T47D (cell line): ENCODE data around the gene BMPR1B.
"Not testable (repeated sequence)": the region's sequence is repeated elsewhere in the genome, so short reads cannot be mapped to it uniquely, and the experiment has no call there.

ENCODE experiments used
- DNase-seq, 2 experiments: peaks; one replicate each; pipeline versions ENCODE4 v3.0.0 to v3.0.0-alpha.2; 2011 to 2012; ENCODE audit warnings: low read depth in 1 of 2, low spot score in 1 of 2
- JUND ChIP-seq: IDR thresholded peaks from 2 replicates; pipeline ENCODE4 v1.6.1; 2012; ENCODE audit warnings: low read depth
- in situ Hi-C: cut with HindIII; loops from 2 replicates; pipeline ENCODE4 v1.10.0; 2016; ENCODE audit warnings: low sequenced_read_pairs, low pct_unique_long_range_greater_than_20kb

BMPR1B gene

DNA sequence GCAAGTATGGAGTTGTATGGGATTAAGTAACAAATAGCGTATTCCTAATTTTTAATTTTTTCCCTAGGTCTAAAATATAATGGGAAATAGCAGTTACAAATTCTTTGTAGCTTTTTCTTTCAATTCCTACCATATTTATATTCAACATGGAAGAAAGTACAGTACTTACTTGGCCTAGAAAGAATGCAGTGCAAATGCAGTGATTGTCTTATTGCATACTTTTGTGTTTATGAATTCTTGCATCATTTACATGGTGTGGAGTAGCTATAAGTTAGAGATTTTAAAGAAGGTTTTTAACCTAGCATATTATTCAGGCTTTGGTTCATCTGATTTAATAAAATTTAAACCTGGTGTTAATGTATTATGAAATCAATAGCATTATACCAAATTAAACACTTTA, 263.3 kb downstream of the BMPR1B start:
- in situ Hi-C loops: no loop called here
- no peak for TF ChIP-seq JUND

DNA sequence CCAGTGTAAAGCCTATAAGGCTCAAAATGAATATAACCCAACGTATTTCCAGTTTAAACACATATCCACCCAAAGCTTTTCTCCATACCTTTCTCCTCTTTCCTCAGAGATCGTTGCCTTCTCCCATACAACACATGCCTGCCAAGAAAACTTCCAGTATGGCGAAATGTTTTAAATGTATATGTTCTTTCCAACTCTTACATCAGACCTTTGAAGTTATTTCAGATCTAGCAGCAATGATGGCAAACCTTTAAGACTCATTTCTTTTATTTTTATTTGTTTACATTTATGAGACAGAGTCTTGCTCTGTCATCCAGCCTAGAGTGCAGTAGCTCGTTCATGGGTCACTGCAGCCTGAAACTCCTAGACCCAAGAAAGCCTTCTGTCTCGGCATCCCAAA, 265.4 kb downstream of the BMPR1B start:
- no peak for DNase-seq
- in situ Hi-C loops: no loop called here
- no peak for TF ChIP-seq JUND

More for the DNA sequence above, 263.3 kb downstream of the BMPR1B start:
- DNase-seq: no peak

DNA sequence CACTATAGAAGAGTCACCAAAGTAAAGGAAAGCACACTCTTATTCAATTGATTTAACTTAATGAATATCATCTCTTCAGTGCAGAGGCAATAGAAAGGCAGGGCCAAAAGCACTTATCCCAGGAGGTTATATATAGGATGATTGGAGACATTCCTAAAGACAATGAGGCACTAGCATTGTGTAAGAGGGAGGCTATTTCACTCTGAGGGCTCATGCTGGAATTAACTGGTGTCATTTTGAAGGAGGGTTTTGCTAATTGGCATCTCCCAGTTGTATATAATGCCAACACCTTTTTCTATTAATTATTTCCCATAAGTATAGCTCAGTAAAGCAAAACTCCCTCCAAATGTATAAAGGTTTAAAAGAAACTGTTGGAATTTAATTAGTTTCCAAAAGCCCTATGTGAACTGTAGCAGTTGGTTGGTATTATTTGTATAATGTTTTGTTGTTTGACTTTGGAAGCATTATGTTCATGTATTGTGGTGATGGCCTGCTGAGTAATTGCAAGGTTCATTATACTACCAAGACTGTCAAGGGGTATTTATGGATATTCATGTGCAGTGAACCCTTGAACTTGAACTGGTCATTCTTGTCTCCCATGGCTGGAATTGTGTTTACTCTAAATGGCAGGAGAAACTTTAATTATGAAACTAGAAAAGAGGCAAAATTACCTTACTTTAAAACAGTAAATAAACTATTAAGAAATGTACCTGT, 270.3 kb downstream of the BMPR1B start:
- in situ Hi-C loops: no loop called here
- no peak for TF ChIP-seq JUND
- DNase-seq: no peak

DNA sequence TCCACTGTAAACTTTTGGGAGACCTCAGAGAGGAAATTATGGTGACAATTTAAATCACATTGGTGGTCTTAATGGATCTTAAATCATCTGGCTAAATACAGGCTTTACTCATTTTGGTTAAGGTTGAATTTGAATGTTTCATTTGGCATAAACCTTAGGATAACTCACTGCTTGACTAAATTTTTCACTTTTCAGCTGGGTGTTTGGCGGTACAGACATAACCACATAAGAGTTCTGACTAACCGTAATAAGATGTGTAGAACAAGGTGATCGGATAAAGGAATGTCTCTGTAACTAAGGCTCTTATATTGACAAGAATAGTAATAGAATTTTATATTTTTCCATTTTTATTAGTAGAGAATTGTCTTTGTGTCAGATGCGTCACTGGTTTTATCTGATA, 281.0 kb downstream of the BMPR1B start:
- in situ Hi-C loops: no loop called here
- no peak for DNase-seq
- TF ChIP-seq JUND: no peak

DNA sequence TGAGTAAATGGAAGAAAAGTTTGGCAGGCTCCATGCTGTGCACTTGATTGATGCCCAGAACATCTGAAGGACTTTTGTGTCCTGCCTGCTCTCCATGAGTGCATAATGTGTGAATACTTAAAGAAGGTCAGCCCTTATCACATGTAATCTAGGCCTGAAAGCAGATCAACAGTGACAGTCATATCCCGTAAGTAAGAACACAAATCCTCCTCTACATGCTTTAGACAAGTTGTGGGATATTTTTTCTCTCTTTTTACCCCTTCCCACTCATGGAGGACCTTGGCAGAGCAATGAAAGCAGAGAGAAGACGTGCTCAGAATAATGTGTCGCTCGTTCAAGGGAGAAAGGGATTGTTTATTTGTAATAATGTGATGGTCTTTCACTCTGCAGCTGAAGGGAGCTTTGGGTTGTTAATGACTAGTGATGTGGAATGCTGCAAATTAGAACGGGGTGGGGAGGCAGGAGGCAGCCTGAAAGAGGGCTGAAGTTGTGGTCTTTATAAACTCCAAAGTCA, 286.6 kb downstream of the BMPR1B start:
- in situ Hi-C loops: no loop called here
- TF ChIP-seq JUND: no peak
- no peak for DNase-seq

DNA sequence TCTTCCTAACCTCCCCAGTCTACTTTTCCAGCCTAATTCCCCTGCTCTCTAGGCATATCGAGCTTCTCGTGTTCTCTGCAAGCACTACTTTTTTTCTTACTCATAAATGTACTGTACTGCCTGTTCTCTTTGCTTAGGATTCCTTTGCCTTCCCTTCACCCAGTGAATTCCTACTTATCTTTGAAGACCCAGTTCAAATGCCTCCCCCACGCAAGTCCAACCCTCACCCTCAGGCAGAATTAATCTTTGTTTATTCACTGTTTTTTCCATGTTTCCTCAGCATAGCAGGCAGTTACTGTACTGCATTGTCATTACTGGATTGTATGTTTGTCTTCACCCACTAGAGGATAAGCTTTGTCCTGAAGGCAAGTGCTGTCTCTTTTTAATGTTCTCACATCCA, 287.7 kb downstream of the BMPR1B start:
- DNase-seq: peak in 1 of 2 experiments; percentile 68
- TF ChIP-seq JUND: 0 out of 2 replicates have a peak, but pooled peaks have one; percentile 25
- in situ Hi-C loops: no loop called here

DNA sequence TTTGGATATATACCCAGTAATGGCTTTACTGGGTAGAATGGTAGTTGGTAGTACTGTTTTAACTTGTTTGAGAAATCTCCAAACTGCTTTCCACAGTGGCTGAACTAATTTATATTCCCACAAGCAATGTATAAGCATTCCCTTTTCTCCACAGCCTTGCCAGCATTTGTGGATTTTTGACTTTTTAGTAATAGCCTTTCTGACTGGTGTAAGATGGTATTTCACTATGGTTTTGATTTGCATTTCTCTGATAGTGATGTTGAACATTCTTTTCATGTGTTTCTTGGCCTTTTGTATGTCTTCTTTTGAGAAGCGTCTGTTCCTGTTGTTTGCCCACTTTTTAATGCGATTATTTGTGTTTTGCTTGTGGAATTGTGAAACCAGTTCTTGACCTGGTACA, 290.5 kb downstream of the BMPR1B start:
- TF ChIP-seq JUND: no peak
- in situ Hi-C loops: no loop called here
- DNase-seq: no peak

DNA sequence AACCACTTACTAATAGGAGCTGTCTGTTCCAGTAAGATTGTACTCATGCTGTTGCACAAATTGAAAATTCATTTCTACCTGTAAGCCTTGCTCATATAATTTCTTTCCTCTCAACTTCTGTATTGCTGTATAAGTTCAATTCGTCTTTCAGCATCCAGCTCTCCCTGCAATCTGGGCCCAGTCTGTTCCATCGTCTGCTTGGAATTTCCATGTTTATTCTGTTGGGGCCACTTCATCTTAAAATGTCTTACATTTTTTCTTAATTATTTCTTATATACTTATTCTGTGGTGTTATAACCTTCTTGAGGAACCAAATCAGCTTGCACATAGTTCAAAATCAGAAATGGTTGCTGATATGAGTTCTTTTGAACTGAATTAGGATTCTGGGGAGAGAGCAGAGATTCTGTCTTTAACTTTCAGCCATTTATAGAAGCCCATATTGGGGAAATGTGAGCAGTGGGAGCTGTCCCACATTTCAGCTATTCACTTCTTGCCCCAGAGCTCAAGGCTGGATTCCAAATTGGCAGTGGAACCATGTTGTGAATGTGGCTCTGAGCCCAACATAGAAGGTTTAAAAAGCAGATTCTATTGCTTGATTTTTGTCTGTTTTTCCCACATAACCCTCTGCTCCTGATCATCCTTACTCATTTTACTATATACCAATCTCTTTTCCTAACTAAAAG, 291.9 kb downstream of the BMPR1B start:
- DNase-seq: peak in 1 of 2 experiments; percentile 33
- in situ Hi-C loops: no loop called here
- no peak for TF ChIP-seq JUND

DNA sequence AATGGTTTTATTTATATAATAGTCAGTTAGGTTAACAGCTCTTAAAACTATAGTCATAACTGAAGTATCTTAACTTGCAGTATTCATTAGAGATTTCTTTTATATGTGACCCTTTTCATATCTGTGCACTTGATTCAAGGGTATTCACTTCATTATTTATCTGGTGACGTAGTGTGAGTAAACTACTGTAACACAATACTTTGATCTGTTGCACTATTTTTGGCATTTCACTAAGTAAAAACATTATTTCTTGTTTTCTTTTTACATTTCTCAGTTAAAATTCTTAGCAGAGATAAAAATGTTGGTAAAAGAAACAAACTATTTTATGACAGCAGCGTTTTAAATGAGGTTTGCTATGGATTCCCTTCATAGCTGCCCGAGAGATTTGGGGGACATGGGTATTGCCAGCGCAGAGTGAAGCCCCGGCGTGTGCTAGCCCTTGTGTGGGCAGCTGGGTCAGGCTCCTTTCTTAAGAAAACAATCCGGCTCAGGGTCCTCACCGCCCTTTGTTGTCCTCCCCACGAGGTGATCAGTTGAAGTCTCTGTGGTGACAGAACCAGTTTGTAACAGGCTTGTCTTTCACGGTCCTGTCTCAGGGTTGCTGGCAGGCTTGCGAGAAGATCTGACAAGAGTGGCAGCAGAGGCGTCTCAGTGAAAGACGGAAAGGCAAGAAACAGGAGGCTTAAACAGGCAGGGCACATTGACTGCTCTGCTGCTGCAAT, 293.4 kb downstream of the BMPR1B start:
- no peak for TF ChIP-seq JUND
- peak in 1 of 2 experiments; percentile 64 for DNase-seq
- in situ Hi-C loops: no loop called here

DNA sequence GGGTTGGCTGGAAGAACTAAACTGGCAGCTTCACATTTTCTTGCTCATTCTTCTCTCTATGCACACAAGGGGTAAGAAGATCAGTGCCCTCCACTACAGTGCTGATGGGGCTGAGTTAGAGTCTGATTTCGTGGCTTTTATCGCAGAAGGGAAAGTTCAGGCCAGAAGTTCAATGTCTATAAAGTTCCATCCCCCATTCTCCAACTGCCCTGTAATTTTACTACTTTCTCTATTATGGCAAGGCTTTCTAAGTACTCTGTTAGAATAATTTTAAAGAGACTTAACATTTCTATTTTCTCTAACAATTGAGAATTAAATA, 293.9 kb downstream of the BMPR1B start:
- in situ Hi-C loops: no loop called here
- no peak for TF ChIP-seq JUND
- no peak for DNase-seq

DNA sequence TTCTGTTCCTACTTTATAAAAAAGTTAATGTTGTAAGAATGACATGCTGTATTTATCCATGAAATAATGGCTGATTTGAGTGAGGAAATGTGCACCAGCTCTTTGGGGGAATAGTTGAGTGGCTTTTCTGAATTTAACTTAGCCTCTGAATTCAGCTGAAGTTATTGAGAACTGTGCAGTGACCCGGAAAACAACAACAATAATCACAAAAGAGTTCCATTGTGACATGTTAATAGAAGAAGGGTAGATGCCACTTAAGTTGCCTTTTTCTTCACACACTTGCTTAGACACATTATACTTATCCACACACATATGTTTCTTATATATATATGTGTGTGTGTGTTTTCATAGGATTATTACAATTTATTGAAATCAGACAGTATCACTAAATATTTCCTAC, 301.2 kb downstream of the BMPR1B start:
- in situ Hi-C loops: no loop called here
- TF ChIP-seq JUND: no peak
- DNase-seq: no peak

DNA sequence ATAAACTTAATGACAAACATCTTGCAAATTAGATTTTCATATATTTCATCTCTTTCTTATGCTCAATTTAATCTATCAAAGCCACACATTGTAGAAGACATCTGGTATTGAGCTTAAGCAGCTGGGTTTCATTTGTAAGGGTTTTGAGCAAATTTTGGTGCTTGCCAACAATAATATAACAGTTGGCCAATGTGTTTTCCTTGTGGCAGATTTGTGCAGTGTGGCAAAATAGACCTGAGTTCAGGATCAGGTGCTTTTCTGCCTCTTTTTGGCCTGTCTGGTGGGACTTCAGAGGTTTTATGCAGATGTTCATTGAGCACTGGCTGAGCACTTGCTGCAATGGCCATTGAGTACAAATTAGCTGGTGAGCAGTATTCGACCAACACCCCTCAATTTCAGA, 301.9 kb downstream of the BMPR1B start:
- in situ Hi-C loops: no loop called here
- DNase-seq: no peak
- TF ChIP-seq JUND: no peak

DNA sequence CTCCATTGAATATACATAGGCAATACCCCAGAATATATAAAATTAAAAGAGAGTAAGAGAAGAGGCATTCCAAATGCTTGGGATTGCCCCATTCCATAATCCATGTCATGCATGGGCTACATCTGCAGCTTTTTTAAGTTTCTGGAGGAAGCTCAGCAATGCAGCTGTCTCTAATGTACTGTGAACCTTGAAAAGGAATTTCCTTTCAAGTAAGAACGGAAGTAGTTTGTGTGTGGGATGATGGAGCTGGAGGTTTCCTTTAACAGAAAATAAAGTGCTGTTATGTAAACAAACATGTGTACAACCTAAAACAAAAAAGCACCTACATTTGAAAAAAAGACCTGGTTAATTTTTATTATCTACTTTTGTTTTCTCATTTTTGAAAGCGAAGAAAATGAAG, 303.5 kb downstream of the BMPR1B start:
- DNase-seq: no peak
- in situ Hi-C loops: no loop called here
- no peak for TF ChIP-seq JUND

DNA sequence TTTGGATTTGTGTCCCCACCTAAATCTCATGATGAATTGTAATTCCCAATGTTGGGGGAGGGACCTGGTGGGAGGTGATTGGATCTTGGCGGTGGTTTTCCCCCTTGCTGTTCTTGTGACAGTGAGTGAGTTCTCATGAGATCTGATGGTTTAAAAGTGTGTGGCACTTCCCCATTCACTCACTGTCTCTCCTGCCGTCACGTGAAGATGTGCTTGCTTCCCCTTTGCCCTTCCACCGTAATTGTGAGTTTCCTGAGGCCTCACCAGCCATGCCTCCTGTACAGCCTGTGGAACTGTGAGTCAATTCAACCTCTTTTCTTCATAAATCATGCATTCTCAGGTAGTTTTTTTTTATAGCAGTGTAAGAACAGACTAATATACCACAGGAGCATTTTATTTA, 304.0 kb downstream of the BMPR1B start:
- in situ Hi-C loops: not testable (repeated sequence)

More for the DNA sequence above, 304.0 kb downstream of the BMPR1B start:
- DNase-seq: not testable (repeated sequence)
